OCI-LY3 (cell line): ENCODE measurements around the gene EDEM1.
A peak's percentile ranks its signal among the peaks of the same experiment; 100 is the strongest.

ENCODE experiments used
- H2AFZ ChIP-seq: fragments of 200-600, 300-600 bp; shearing (Covaris generic); 2 replicates; pipeline ENCODE4 v1.6.0; 2014; ENCODE audit warnings: antibody characterized with exemption, low read depth, low read length
- H3K27ac ChIP-seq: fragments of 200-600, 300-600 bp; sonication (generic); 2 replicates; pipeline ENCODE4 v1.5.1; 2014; ENCODE audit warnings: mild to moderate bottlenecking, low read length, moderate library complexity, mixed read lengths
- H3K27me3 ChIP-seq: fragments of 200-600, 300-600 bp; sonication (generic); 2 replicates; pipeline ENCODE4 v1.6.1; 2014; ENCODE audit warnings: low read depth, low read length, mixed read lengths
- H3K36me3 ChIP-seq: fragments of 200-600, 300-600 bp; sonication (generic); replicated peaks from 2 replicates; pipeline ENCODE3; 2014; ENCODE audit warnings: low read depth, low read length, mixed read lengths
- H3K4me1 ChIP-seq: fragments of 300-600, 200-600 bp; sonication (generic); 2 replicates; pipeline ENCODE4 v1.6.1; 2014; ENCODE audit warnings: low read length, mixed read lengths
- H3K4me2 ChIP-seq: fragments of 200-600, 300-600 bp; sonication (generic); 2 replicates; pipeline ENCODE4 v1.6.1; 2014; ENCODE audit warnings: low read length, mixed read lengths
- H3K4me3 ChIP-seq: fragments of 300-600, 200-600 bp; sonication (generic); 2 replicates; pipeline ENCODE4 v1.5.1; 2014; ENCODE audit warnings: antibody characterized with exemption, mild to moderate bottlenecking, low read length, moderate library complexity
- H3K79me2 ChIP-seq: fragments of 300-600, 200-600 bp; shearing (Covaris generic); 2 replicates; pipeline ENCODE4 v1.6.1; 2014; ENCODE audit warnings: mild to moderate bottlenecking, low read length, mixed read lengths
- H3K9ac ChIP-seq: fragments of 300-600, 200-600 bp; shearing (Covaris generic); 2 replicates; pipeline ENCODE4 v1.6.0; 2014; ENCODE audit warnings: mild to moderate bottlenecking, low read length, moderate library complexity
- H3K9me3 ChIP-seq: fragments of 200-600, 300-600 bp; shearing (Covaris generic); 2 replicates; pipeline ENCODE4 v1.6.1; 2014; ENCODE audit warnings: low read length, mixed read lengths; ENCODE audit not compliant: insufficient read depth
- H4K20me1 ChIP-seq: fragments of 200-600, 300-600 bp; sonication (generic); 2 replicates; pipeline ENCODE4 v1.6.1; 2016; ENCODE audit warnings: low read length, mixed read lengths; ENCODE audit not compliant: insufficient read depth
- CTCF ChIP-seq: fragments of 200-600, 300-600 bp; sonication (generic); IDR thresholded peaks from 2 replicates; pipeline ENCODE4 v1.5.1; 2014; ENCODE audit warnings: antibody characterized with exemption, low read length, low read depth
- EZH2phosphoT487 ChIP-seq: fragments of 200-600 bp; shearing (Covaris generic); IDR thresholded peaks from 2 replicates; pipeline ENCODE4 v1.6.1; 2018; ENCODE audit warnings: antibody characterized with exemption, mixed run types, low read depth

EDEM1 gene

DNA sequence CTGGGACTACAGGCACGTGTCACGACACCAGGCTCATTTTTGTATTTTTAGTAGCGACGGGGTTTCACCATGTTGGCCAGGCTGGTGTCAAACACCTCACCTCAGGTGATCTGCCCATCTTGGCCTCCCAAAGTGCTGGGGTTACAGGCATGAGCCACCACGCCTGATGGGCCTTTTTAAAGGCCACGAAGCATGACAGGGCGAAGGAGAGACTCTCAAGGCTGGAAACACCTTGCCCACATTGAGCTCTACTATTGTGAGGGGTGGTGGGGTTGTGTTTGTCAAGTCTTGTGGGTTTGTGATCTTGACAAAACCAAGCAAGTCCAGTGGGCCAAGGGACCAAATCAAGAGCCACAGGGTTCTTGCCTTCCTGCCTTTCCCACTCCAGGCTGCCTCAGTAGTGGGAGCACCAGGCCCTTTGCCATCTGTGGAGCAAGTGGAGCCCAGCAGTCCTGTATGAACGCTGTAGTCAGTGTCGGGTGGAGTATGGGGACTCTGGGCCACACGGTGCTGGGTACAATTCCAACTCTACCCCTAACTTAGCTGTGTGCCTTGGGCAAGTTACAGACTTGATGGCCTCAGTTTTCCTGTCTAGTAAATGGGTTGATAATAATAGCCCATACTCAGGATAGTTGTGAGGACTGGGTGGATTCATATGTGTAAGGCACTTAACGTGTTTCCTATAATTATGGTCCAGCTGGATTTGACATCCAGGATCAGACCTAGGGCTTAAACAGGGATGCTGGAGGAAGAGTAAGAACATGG is 33.3 kb downstream of the EDEM1 start:
- Histone ChIP-seq H3K4me3 (no peak overlapping the region), H3K9ac (no peak overlapping the region), H3K4me1 (no peaks in the 10 kb centered on the region), H3K79me2 (no peaks in the 10 kb centered on the region; the same call in 1 of the 2 replicates), H3K4me2 (no peak overlapping the region), H3K9me3 (no peaks in the 10 kb centered on the region), H2AFZ (no peak overlapping the region), H3K36me3 (peaks cover 46% of the 10 kb centered on the region), H4K20me1 (peaks cover 30% of the 10 kb centered on the region), H3K27me3 (no peaks in the 10 kb centered on the region), H3K27ac (no peak overlapping the region)
- TF ChIP-seq EZH2phosphoT487 (no peak), CTCF (no peak)

GRCh38 chr3:5221701-5222100 is 34.2 kb downstream of the EDEM1 start:
- Histone ChIP-seq H3K27me3 (no peaks in the 10 kb centered on the region), H3K27ac (no peak overlapping the region), H2AFZ (no peak overlapping the region), H3K4me3 (no peak overlapping the region), H3K9me3 (no peaks in the 10 kb centered on the region), H3K79me2 (no peaks in the 10 kb centered on the region; the same call in 1 of the 2 replicates), H3K4me1 (0 out of 2 replicates have a peak, but pooled peaks cover 4% of the 10 kb centered on the region), H3K36me3 (peaks cover 40% of the 10 kb centered on the region), H4K20me1 (peaks cover 29% of the 10 kb centered on the region), H3K4me2 (no peak overlapping the region), H3K9ac (no peak overlapping the region)
- no peak for TF ChIP-seq CTCF
- TF ChIP-seq EZH2phosphoT487 = no peak

GRCh38 chr3:5222283-5223005 is 34.9 kb downstream of the EDEM1 start:
- H3K79me2 ChIP-seq = no peaks in the 10 kb centered on the region; the same call in 1 of the 2 replicates
- H3K27me3 ChIP-seq = no peaks in the 10 kb centered on the region
- no peak overlapping the region for H3K9ac ChIP-seq
- peaks cover 26% of the 10 kb centered on the region; the same call in 1 of the 2 replicates for H4K20me1 ChIP-seq
- TF ChIP-seq CTCF (no peak), EZH2phosphoT487 (no peak)
- H2AFZ ChIP-seq = no peak overlapping the region
- H3K9me3 ChIP-seq = no peaks in the 10 kb centered on the region
- H3K27ac ChIP-seq = no peak overlapping the region
- H3K4me3 ChIP-seq = no peak overlapping the region
- H3K4me1 ChIP-seq = 0 out of 2 replicates have a peak, but pooled peaks cover 4% of the 10 kb centered on the region
- peaks cover 33% of the 10 kb centered on the region for H3K36me3 ChIP-seq
- H3K4me2 ChIP-seq = no peak overlapping the region

- TF ChIP-seq EZH2phosphoT487 (no peak), CTCF (peak; percentile 58)
- H3K27me3 ChIP-seq = peaks cover 6% of the 10 kb centered on the region; the same call in 1 of the 2 replicates
Observed at GRCh38 chr3:5226783-5227182, 39.3 kb downstream of the EDEM1 start.

More at GRCh38 chr3:5226783-5227182, 39.3 kb downstream of the EDEM1 start:
- Histone ChIP-seq H2AFZ (no peak overlapping the region), H3K79me2 (no peaks in the 10 kb centered on the region), H3K4me3 (no peak overlapping the region), H3K9me3 (no peaks in the 10 kb centered on the region), H3K36me3 (peaks cover 3% of the 10 kb centered on the region), H4K20me1 (no peaks in the 10 kb centered on the region), H3K27ac (no peak overlapping the region), H3K4me2 (peak overlapping the region; percentile 22), H3K4me1 (0 out of 2 replicates have a peak, but pooled peaks cover 4% of the 10 kb centered on the region), H3K9ac (no peak overlapping the region)
